Adrenal gland (tissue), 5 donors: Measurements from ENCODE around the gene MBIP.

Experiments
- CTCF ChIP-seq, 6 experiments: fragments of 450-650 bp in 4 of 6; fragments of 200-600 bp in 2 of 6; sonication (generic) in 1 of 6; IDR thresholded peaks; 1 replicate in 5 of 6; 2 replicates in 1 of 6; pipeline versions ENCODE4 v1.5.1 to v1.8.0; 2016 to 2021; ENCODE audit warnings: antibody characterized with exemption in 6 of 6, mild to moderate bottlenecking in 2 of 6, moderate library complexity in 1 of 6
- POLR2A ChIP-seq, 2 donors: fragments of 450-650 bp; IDR thresholded peaks; one replicate each; pipeline ENCODE4 v1.6.1; 2017; ENCODE audit warnings: antibody characterized with exemption in 2 of 2, mild to moderate bottlenecking in 2 of 2, moderate library complexity in 1 of 2
- donor health status: DM: no; HTN: no; CAD: no.

- TF ChIP-seq CTCF (IDR thresholded peaks at IDR 0.05) = no peak
- no peak for TF ChIP-seq POLR2A (IDR thresholded peaks at IDR 0.05)
Measured at GRCh38 chr14:36300337-36300736, 20.1 kb downstream of the MBIP start.
